Measurements from ENCODE around the gene VIT.

The VIT gene

DNA sequence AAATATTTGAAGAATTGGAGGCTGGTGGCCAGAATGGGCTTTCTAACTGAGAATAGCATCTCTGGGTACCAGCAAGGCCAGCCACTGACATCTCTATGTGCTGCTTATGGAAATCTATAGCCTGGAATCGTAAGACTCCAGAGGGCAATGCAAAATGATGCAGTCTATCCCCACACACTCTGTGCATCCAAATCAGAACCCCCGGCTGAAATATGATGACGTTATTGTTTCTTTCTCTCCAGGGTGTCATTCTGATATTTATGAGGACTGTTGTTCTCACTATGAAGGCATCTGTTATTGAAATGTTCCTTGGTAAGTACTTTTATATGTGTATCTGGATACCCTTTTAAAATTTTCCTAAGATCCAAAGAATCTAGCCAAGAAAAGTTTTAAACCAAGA lies 19.6 kb downstream of the VIT start:
- Histone ChIP-seq H3K9me3 (ENCODE audit: low read length) (no peaks in the 10 kb centered on the region), H3K36me3 (ENCODE audit: insufficient read depth, low read length) (no peaks in the 10 kb centered on the region), H3K4me1 (ENCODE audit: insufficient read depth, low read length) (no peaks in the 10 kb centered on the region), H3K27me3 (ENCODE audit: control insufficient read depth in 1 of 2, insufficient read depth in 2 of 2, low read length in 2 of 2) (no peaks in the 10 kb centered on the region), H3K9ac (ENCODE audit: low read length) (no peak overlapping the region), H3K27ac (ENCODE audit: low read depth, low read length) (no peak overlapping the region), H3K4me3 (ENCODE audit: low read depth in 1 of 2, low read length in 2 of 2) (no peak overlapping the region)

DNA sequence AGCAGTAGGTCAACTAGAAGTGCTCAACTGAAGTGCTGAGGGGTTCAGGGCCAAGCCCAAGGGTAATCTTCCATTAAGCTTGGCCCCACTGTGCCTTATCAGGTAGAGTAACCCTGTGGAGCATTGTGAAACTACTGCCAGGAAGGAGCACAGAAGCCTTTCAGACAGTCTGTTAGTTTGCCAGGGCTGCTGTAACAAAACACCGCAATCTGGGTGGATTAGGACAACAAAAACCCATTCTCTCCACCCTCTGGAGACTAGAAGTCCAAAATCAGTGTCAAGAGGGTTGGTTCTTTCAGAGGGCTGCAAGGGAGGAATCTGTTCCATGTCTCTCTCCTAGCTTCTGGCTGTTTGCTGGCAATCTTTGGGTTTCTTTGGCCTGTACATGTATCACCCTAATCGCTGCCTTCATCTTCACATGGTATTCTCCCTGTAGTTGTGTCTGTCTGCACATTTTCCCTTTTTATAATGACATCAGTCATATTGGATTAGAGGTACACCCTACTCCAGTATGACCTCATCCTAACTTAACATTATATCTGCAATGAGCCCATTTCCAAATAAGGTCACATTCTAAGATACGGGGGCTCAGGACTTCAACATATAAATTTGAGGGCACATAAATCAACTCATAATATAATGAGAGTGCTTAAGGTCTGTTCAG lies 21.2 kb downstream of the VIT start:
- no peaks in the 10 kb centered on the region for H3K27me3 ChIP-seq (ENCODE audit: control insufficient read depth in 1 of 2, insufficient read depth in 2 of 2, low read length in 2 of 2)
- H3K4me1 ChIP-seq (ENCODE audit: insufficient read depth, low read length), result no peaks in the 10 kb centered on the region
- no peak overlapping the region for H3K27ac ChIP-seq (ENCODE audit: low read depth, low read length)
- no peaks in the 10 kb centered on the region for H3K36me3 ChIP-seq (ENCODE audit: insufficient read depth, low read length)
- no peak overlapping the region for H3K4me3 ChIP-seq (ENCODE audit: low read depth in 1 of 2, low read length in 2 of 2)
- no peaks in the 10 kb centered on the region for H3K9me3 ChIP-seq (ENCODE audit: low read length)
- H3K9ac ChIP-seq (ENCODE audit: low read length), result no peak overlapping the region

- Histone ChIP-seq H3K27me3 (ENCODE audit: control insufficient read depth in 1 of 2, insufficient read depth in 2 of 2, low read length in 2 of 2) (no peaks in the 10 kb centered on the region), H3K27ac (ENCODE audit: low read depth, low read length) (no peak overlapping the region), H3K36me3 (ENCODE audit: insufficient read depth, low read length) (no peaks in the 10 kb centered on the region), H3K4me1 (ENCODE audit: insufficient read depth, low read length) (no peaks in the 10 kb centered on the region), H3K4me3 (ENCODE audit: low read depth in 1 of 2, low read length in 2 of 2) (no peak overlapping the region), H3K9ac (ENCODE audit: low read length) (no peak overlapping the region), H3K9me3 (ENCODE audit: low read length) (no peaks in the 10 kb centered on the region)
Observed at GRCh38 chr2:36727550-36727949, 31.0 kb downstream of the VIT start.

DNA sequence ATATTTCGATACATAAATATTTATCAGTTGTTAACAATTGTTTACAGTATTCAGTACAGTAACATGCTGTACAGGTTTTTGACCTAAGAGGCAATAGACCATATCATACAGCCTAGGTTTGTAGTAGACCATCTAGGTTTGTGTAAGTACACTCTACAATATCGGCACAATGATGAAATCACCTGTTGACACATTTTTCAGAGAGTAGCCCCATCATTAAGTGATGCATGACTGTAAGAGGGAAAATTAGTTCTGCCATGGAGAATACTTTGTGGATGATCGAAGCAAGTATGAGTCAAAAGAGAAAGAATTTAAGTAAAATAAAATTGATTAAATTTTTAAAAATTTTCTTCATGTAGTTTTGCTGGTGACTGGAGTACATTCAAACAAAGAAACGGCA lies 32.6 kb downstream of the VIT start:
- Histone ChIP-seq H3K27me3 (ENCODE audit: control insufficient read depth in 1 of 2, insufficient read depth in 2 of 2, low read length in 2 of 2) (no peaks in the 10 kb centered on the region), H3K36me3 (ENCODE audit: insufficient read depth, low read length) (no peaks in the 10 kb centered on the region), H3K9ac (ENCODE audit: low read length) (no peak overlapping the region), H3K4me1 (ENCODE audit: insufficient read depth, low read length) (no peaks in the 10 kb centered on the region), H3K27ac (ENCODE audit: low read depth, low read length) (no peak overlapping the region), H3K9me3 (ENCODE audit: low read length) (no peaks in the 10 kb centered on the region), H3K4me3 (ENCODE audit: low read depth in 1 of 2, low read length in 2 of 2) (no peak overlapping the region)

DNA sequence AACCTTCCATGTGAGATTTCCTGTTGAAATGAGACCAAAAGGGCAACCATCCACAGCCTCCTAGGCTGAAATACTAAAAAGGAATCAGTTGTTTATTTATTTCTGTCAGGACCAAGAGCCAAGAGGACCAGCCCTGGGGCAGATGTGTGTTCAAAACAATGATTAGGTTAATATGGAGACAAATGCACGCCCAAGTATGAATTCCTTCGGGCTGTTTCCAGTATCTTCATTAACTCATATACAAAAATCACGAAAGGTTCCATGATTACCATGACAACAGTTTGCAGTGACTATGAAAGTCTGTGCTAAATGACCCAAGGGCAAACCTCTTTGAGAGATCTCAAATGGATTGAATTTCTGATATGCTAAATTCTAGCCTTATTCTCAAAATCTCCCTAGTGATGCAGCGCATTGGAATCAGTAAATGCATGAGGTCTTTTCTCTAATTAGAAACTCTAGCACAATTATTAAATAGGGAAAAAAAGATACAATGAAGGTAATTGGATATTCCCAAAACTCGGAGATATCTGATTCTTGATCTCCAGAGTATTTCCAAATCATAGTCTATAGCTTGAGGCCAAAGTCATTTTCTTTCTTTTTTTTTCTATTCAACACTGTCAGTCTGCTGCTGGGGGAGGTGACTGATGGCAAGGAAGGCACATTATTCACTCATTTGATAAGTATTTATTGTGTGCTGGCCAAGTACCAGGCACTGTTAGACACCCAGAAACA lies 35.6 kb downstream of the VIT start:
- Histone ChIP-seq H3K4me3 (ENCODE audit: low read depth in 1 of 2, low read length in 2 of 2) (no peak overlapping the region), H3K4me1 (ENCODE audit: insufficient read depth, low read length) (no peaks in the 10 kb centered on the region), H3K36me3 (ENCODE audit: insufficient read depth, low read length) (no peaks in the 10 kb centered on the region), H3K9me3 (ENCODE audit: low read length) (no peaks in the 10 kb centered on the region), H3K27ac (ENCODE audit: low read depth, low read length) (no peak overlapping the region), H3K27me3 (ENCODE audit: control insufficient read depth in 1 of 2, insufficient read depth in 2 of 2, low read length in 2 of 2) (no peaks in the 10 kb centered on the region), H3K9ac (ENCODE audit: low read length) (no peak overlapping the region)

- Histone ChIP-seq H3K27me3 (ENCODE audit: control insufficient read depth in 1 of 2, insufficient read depth in 2 of 2, low read length in 2 of 2) (no peaks in the 10 kb centered on the region), H3K27ac (ENCODE audit: low read depth, low read length) (no peak overlapping the region), H3K4me1 (ENCODE audit: insufficient read depth, low read length) (no peaks in the 10 kb centered on the region), H3K36me3 (ENCODE audit: insufficient read depth, low read length) (no peaks in the 10 kb centered on the region), H3K9ac (ENCODE audit: low read length) (no peak overlapping the region), H3K4me3 (ENCODE audit: low read depth in 1 of 2, low read length in 2 of 2) (no peak overlapping the region), H3K9me3 (ENCODE audit: low read length) (no peaks in the 10 kb centered on the region)
Observed at GRCh38 chr2:36732673-36733036, 36.1 kb downstream of the VIT start.

GRCh38 chr2:36733215-36733614 lies 36.7 kb downstream of the VIT start:
- Histone ChIP-seq H3K4me1 (ENCODE audit: insufficient read depth, low read length) (no peaks in the 10 kb centered on the region), H3K27ac (ENCODE audit: low read depth, low read length) (no peak overlapping the region), H3K9me3 (ENCODE audit: low read length) (no peaks in the 10 kb centered on the region), H3K27me3 (ENCODE audit: control insufficient read depth in 1 of 2, insufficient read depth in 2 of 2, low read length in 2 of 2) (no peaks in the 10 kb centered on the region), H3K4me3 (ENCODE audit: low read depth in 1 of 2, low read length in 2 of 2) (no peak overlapping the region), H3K36me3 (ENCODE audit: insufficient read depth, low read length) (no peaks in the 10 kb centered on the region), H3K9ac (ENCODE audit: low read length) (no peak overlapping the region)

DNA sequence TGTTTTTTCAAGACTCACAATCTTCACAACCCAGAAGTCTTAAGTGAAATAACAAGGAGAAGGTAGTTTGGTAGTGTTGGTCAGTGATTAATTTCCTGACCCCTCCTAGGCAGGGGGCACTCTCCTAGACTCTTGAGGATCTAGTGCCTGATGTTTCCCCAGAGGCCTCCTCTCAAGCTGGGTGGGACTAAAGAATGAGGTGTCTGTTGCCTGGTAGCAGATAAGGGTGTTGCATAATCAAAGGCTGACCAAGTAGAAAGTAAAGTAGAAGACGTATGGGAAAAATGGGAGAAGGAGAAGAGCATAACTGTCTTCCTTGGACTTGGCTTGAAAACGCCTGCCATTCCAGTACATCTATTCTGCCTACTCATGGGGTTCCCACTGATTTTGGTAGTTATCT lies 37.8 kb downstream of the VIT start:
- Histone ChIP-seq H3K27me3 (ENCODE audit: control insufficient read depth in 1 of 2, insufficient read depth in 2 of 2, low read length in 2 of 2) (no peaks in the 10 kb centered on the region), H3K36me3 (ENCODE audit: insufficient read depth, low read length) (no peaks in the 10 kb centered on the region), H3K4me3 (ENCODE audit: low read depth in 1 of 2, low read length in 2 of 2) (no peak overlapping the region), H3K27ac (ENCODE audit: low read depth, low read length) (no peak overlapping the region), H3K4me1 (ENCODE audit: insufficient read depth, low read length) (no peaks in the 10 kb centered on the region), H3K9me3 (ENCODE audit: low read length) (no peaks in the 10 kb centered on the region), H3K9ac (ENCODE audit: low read length) (no peak overlapping the region)

GRCh38 chr2:36737131-36737750 lies 40.7 kb downstream of the VIT start:
- no peaks in the 10 kb centered on the region for H3K4me1 ChIP-seq (ENCODE audit: insufficient read depth, low read length)
- H3K27me3 ChIP-seq (ENCODE audit: control insufficient read depth in 1 of 2, insufficient read depth in 2 of 2, low read length in 2 of 2), result no peaks in the 10 kb centered on the region
- no peaks in the 10 kb centered on the region for H3K9me3 ChIP-seq (ENCODE audit: low read length)
- no peak overlapping the region for H3K4me3 ChIP-seq (ENCODE audit: low read depth in 1 of 2, low read length in 2 of 2)
- no peak overlapping the region for H3K27ac ChIP-seq (ENCODE audit: low read depth, low read length)
- no peaks in the 10 kb centered on the region for H3K36me3 ChIP-seq (ENCODE audit: insufficient read depth, low read length)
- H3K9ac ChIP-seq (ENCODE audit: low read length), result no peak overlapping the region

- no peaks in the 10 kb centered on the region for H3K9me3 ChIP-seq (ENCODE audit: low read length)
- H3K4me1 ChIP-seq (ENCODE audit: insufficient read depth, low read length), result no peaks in the 10 kb centered on the region
- H3K27me3 ChIP-seq (ENCODE audit: control insufficient read depth in 1 of 2, insufficient read depth in 2 of 2, low read length in 2 of 2), result no peaks in the 10 kb centered on the region
- H3K27ac ChIP-seq (ENCODE audit: low read depth, low read length), result no peak overlapping the region
- H3K4me3 ChIP-seq (ENCODE audit: low read depth in 1 of 2, low read length in 2 of 2), result no peak overlapping the region
- no peak overlapping the region for H3K9ac ChIP-seq (ENCODE audit: low read length)
- no peaks in the 10 kb centered on the region for H3K36me3 ChIP-seq (ENCODE audit: insufficient read depth, low read length)
Observed at GRCh38 chr2:36740061-36740460, 43.6 kb downstream of the VIT start.

- Histone ChIP-seq H3K36me3 (ENCODE audit: insufficient read depth, low read length) (no peaks in the 10 kb centered on the region), H3K9me3 (ENCODE audit: low read length) (no peaks in the 10 kb centered on the region), H3K4me1 (ENCODE audit: insufficient read depth, low read length) (no peaks in the 10 kb centered on the region), H3K9ac (ENCODE audit: low read length) (no peak overlapping the region), H3K4me3 (ENCODE audit: low read depth in 1 of 2, low read length in 2 of 2) (no peak overlapping the region), H3K27me3 (ENCODE audit: control insufficient read depth in 1 of 2, insufficient read depth in 2 of 2, low read length in 2 of 2) (no peaks in the 10 kb centered on the region), H3K27ac (ENCODE audit: low read depth, low read length) (no peak overlapping the region)
Observed at GRCh38 chr2:36741188-36741837, 44.8 kb downstream of the VIT start.
